Hepatocyte (in vitro differentiated cells): Measurements from ENCODE around the gene DMBT1. TPM values are rescaled to one million over a fixed set of nuclear protein-coding genes. Genes with fewer than 3 reads are reported as not detected.

Experiments
- DNase-seq: peaks from one replicate; pipeline ENCODE4 v3.0.0-alpha.2; 2016; ENCODE audit warnings: low spot score
- H2AFZ ChIP-seq: fragments of 200-600 bp; sonication (generic); 2 replicates; pipeline ENCODE4 v1.6.0; 2016; ENCODE audit warnings: antibody characterized with exemption, mild to moderate bottlenecking
- H3K27ac ChIP-seq: fragments of 200-600 bp; sonication (generic); 2 replicates; pipeline ENCODE4 v1.5.1; 2016; ENCODE audit warnings: mild to moderate bottlenecking
- H3K27me3 ChIP-seq: fragments of 200-600 bp; sonication (generic); 2 replicates; pipeline ENCODE4 v1.6.1; 2016
- H3K36me3 ChIP-seq: fragments of 200-600 bp; sonication (generic); replicated peaks from 2 replicates; pipeline ENCODE4 v1.5.1; 2016; ENCODE audit warnings: low read depth; ENCODE audit not compliant: insufficient read depth
- H3K4me1 ChIP-seq: fragments of 200-600 bp; sonication (generic); 2 replicates; pipeline ENCODE4 v1.5.1; 2016; ENCODE audit warnings: mild to moderate bottlenecking, moderate library complexity; ENCODE audit not compliant: insufficient read depth
- H3K4me2 ChIP-seq: fragments of 200-600 bp; sonication (generic); 2 replicates; pipeline ENCODE4 v1.6.0; 2016
- H3K4me3 ChIP-seq: fragments of 200-600 bp; sonication (generic); 2 replicates; pipeline ENCODE4 v1.5.1; 2016; ENCODE audit warnings: mild to moderate bottlenecking
- H3K79me2 ChIP-seq: fragments of 200-600 bp; sonication (generic); 2 replicates; pipeline ENCODE4 v1.6.0; 2017; ENCODE audit warnings: mild to moderate bottlenecking
- H3K9me2 ChIP-seq: fragments of 200-600 bp; sonication (generic); replicated peaks from 2 replicates; pipeline ENCODE4 v1.6.0; 2017; ENCODE audit warnings: mild to moderate bottlenecking; ENCODE audit not compliant: insufficient read depth
- H3K9me3 ChIP-seq: fragments of 200-600 bp; sonication (generic); 2 replicates; pipeline ENCODE4 v1.5.1; 2016; ENCODE audit warnings: low read depth, mild to moderate bottlenecking
- H4K20me1 ChIP-seq: fragments of 200-600 bp; sonication (generic); 2 replicates; pipeline ENCODE4 v1.6.0; 2016; ENCODE audit warnings: mild to moderate bottlenecking; ENCODE audit not compliant: insufficient read depth, poor library complexity, severe bottlenecking
- EZH2 ChIP-seq: fragments of 200-600 bp; sonication (generic); IDR thresholded peaks from 2 replicates; pipeline ENCODE4 v1.6.1; 2016; ENCODE audit warnings: antibody characterized with exemption, mild to moderate bottlenecking, borderline replicate concordance
- EZH2phosphoT487 ChIP-seq: fragments of 200-600 bp; sonication (generic); IDR thresholded peaks from one replicate; pipeline ENCODE4 v1.6.1; 2018; ENCODE audit warnings: antibody characterized with exemption, mild to moderate bottlenecking, low read depth, moderate library complexity; ENCODE audit not compliant: unreplicated experiment, severe bottlenecking
- WGBS: methylation state at CpG from one replicate; pipeline ENCODE4 v1.1.6; 2016; ENCODE audit warnings: low lambda C conversion rate; ENCODE audit errors: missing lambda C conversion rate; 5-methylcytosine and 5-hydroxymethylcytosine counted together
- polyA plus RNA-seq: library from polyadenylated mRNA; unstranded; fragments of >200 nt; fragmentation: Nextera tagmentation; extraction: Ambion mirVana; gene quantifications from 2 replicates; pipeline ENCODE4 v1.2.1, GENCODE V29; 2016
- total RNA-seq: library from RNA; depleted of rRNA; stranded (reverse); fragments of >200 nt; gene quantifications from 2 replicates; pipeline ENCODE4 v1.2.3, GENCODE V29; 2014
- TF ChIP-seq, protein P1 (sequence below): fragments of 200-600 bp; sonication (generic); IDR thresholded peaks from 2 replicates; pipeline ENCODE4 v1.5.1; 2016; ENCODE audit warnings: antibody characterized with exemption, mild to moderate bottlenecking; ENCODE audit not compliant: poor library complexity

Gene DMBT1
- total and polyA plus RNA-seq, 2 experiments from 2014 or later, result 1.5 TPM; not detected in 1

GRCh38 chr10:122590153-122590552 is 29.6 kb downstream of the DMBT1 start:
- H4K20me1 ChIP-seq, result no peaks in the 10 kb centered on the region
- no peak overlapping the region for H2AFZ ChIP-seq
- H3K27me3 ChIP-seq, result no peaks in the 10 kb centered on the region
- no peak overlapping the region for H3K4me2 ChIP-seq
- no peak for DNase-seq
- WGBS, result 80% methylated on average over 3 of the region's 3 CpGs
- H3K9me2 ChIP-seq, result no peaks in the 10 kb centered on the region
- H3K36me3 ChIP-seq, result no peaks in the 10 kb centered on the region
- H3K4me1 ChIP-seq, result no peaks in the 10 kb centered on the region
- H3K9me3 ChIP-seq, result no peaks in the 10 kb centered on the region
- no peak overlapping the region for H3K27ac ChIP-seq
- no peak overlapping the region for H3K4me3 ChIP-seq
- TF ChIP-seq, protein P1, sequence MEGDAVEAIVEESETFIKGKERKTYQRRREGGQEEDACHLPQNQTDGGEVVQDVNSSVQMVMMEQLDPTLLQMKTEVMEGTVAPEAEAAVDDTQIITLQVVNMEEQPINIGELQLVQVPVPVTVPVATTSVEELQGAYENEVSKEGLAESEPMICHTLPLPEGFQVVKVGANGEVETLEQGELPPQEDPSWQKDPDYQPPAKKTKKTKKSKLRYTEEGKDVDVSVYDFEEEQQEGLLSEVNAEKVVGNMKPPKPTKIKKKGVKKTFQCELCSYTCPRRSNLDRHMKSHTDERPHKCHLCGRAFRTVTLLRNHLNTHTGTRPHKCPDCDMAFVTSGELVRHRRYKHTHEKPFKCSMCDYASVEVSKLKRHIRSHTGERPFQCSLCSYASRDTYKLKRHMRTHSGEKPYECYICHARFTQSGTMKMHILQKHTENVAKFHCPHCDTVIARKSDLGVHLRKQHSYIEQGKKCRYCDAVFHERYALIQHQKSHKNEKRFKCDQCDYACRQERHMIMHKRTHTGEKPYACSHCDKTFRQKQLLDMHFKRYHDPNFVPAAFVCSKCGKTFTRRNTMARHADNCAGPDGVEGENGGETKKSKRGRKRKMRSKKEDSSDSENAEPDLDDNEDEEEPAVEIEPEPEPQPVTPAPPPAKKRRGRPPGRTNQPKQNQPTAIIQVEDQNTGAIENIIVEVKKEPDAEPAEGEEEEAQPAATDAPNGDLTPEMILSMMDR, result no peak
- TF ChIP-seq EZH2, result no peak
- TF ChIP-seq EZH2phosphoT487, result no peak
- no peaks in the 10 kb centered on the region for H3K79me2 ChIP-seq

DNA sequence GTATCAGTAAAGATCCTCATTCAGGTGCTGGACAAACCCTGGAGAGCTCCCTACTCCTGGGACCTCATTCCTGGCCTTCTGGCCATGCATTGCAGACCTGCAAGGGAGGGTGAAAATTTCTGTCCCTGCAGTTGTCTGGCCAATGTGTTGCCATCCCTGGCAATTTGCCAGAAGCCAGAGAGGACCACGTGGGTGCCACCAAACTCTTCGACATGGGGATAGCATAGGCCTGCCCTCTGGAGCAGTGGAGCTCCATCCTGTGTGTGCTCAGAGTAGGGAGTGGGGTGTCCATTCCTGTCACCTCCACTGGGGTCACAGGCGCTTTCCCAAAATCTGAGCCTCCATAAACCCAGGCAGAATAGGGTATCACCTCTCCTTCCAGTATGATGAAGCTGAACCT is 31.2 kb downstream of the DMBT1 start:
- H3K79me2 ChIP-seq, result no peaks in the 10 kb centered on the region
- no peaks in the 10 kb centered on the region for H3K27me3 ChIP-seq
- no peak for TF ChIP-seq EZH2
- no peak for TF ChIP-seq EZH2phosphoT487
- TF ChIP-seq, protein P1, result no peak
- H3K27ac ChIP-seq, result no peak overlapping the region
- no peaks in the 10 kb centered on the region for H3K9me3 ChIP-seq
- no peak overlapping the region for H3K4me2 ChIP-seq
- no peak overlapping the region for H2AFZ ChIP-seq
- no peaks in the 10 kb centered on the region for H3K9me2 ChIP-seq
- DNase-seq, result no peak
- 84% methylated on average over 3 of the region's 3 CpGs for WGBS
- no peaks in the 10 kb centered on the region for H3K36me3 ChIP-seq
- no peak overlapping the region for H3K4me3 ChIP-seq
- H3K4me1 ChIP-seq, result no peaks in the 10 kb centered on the region
- no peaks in the 10 kb centered on the region for H4K20me1 ChIP-seq

DNA sequence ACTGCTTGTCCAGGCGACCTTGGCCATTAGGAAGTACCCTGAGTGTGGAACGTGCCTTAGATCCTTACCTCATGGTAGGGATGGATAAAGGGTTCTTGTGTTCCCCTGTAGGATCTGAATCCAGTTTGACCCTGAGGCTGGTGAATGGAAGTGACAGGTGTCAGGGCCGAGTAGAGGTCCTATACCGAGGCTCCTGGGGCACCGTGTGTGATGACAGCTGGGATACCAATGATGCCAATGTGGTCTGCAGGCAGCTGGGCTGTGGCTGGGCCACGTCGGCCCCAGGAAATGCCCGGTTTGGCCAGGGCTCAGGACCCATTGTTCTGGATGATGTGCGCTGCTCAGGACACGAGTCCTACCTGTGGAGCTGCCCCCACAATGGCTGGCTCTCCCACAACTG is 31.6 kb downstream of the DMBT1 start:
- DNase-seq, result no peak
- Histone ChIP-seq H3K79me2 (no peaks in the 10 kb centered on the region), H3K27ac (no peak overlapping the region), H4K20me1 (no peaks in the 10 kb centered on the region), H3K27me3 (no peaks in the 10 kb centered on the region), H3K4me3 (no peak overlapping the region), H2AFZ (no peak overlapping the region), H3K9me2 (no peaks in the 10 kb centered on the region), H3K36me3 (no peaks in the 10 kb centered on the region), H3K4me1 (no peaks in the 10 kb centered on the region), H3K9me3 (no peaks in the 10 kb centered on the region), H3K4me2 (no peak overlapping the region)
- TF ChIP-seq EZH2phosphoT487, result no peak
- TF ChIP-seq, protein P1, result no peak
- TF ChIP-seq EZH2, result no peak
- 88% methylated on average over 10 of the region's 10 CpGs for WGBS
